WERI-Rb-1 (cell line): Measurements from ENCODE around the gene RHPN2.

Experiments
- DNase-seq: peaks from one replicate; pipeline ENCODE4 v3.0.0-alpha.2; 2020
- H3K27ac ChIP-seq: fragments of 250-450 bp; sonication (Bioruptor Pico); 2 replicates; pipeline ENCODE4 v1.5.1; 2020; ENCODE audit warnings: mild to moderate bottlenecking, moderate library complexity
- H3K27me3 ChIP-seq: fragments of 250-450 bp; sonication (Bioruptor Pico); 2 replicates; pipeline ENCODE4 v1.5.1; 2021; ENCODE audit warnings: mild to moderate bottlenecking, low read depth, moderate library complexity; ENCODE audit not compliant: insufficient read depth, severe bottlenecking
- H3K36me3 ChIP-seq: fragments of 250-450 bp; sonication (Bioruptor Pico); 2 replicates; pipeline ENCODE4 v1.5.1; 2020; ENCODE audit warnings: mild to moderate bottlenecking, moderate library complexity
- H3K4me3 ChIP-seq: 2 replicates; pipeline ENCODE4 v1.5.1; 2011; ENCODE audit warnings: low read depth, mild to moderate bottlenecking, control low read depth, low read length
- H3K9me3 ChIP-seq: fragments of 250-450 bp; sonication (Bioruptor Pico); 2 replicates; pipeline ENCODE4 v1.5.1; 2021; ENCODE audit warnings: mild to moderate bottlenecking, moderate library complexity; ENCODE audit not compliant: severe bottlenecking
- CTCF ChIP-seq: IDR thresholded peaks from 2 replicates; pipeline ENCODE4 v1.5.1; 2011; ENCODE audit warnings: low read depth, mild to moderate bottlenecking, control low read depth, inconsistent platforms, low read length

The RHPN2 gene

GRCh38 chr19:33102893-33103292 lies 38.2 kb upstream of the RHPN2 start:
- Histone ChIP-seq H3K36me3 (peaks cover 32% of the 10 kb centered on the region), H3K27me3 (no peaks in the 10 kb centered on the region), H3K4me3 (no peak overlapping the region), H3K27ac (no peak overlapping the region), H3K9me3 (no peaks in the 10 kb centered on the region)
- no peak for TF ChIP-seq CTCF
- DNase-seq = no peak

GRCh38 chr19:33100894-33101644 lies 36.4 kb upstream of the RHPN2 start:
- no peak overlapping the region for H3K4me3 ChIP-seq
- peaks cover 31% of the 10 kb centered on the region for H3K36me3 ChIP-seq
- H3K27me3 ChIP-seq = no peaks in the 10 kb centered on the region
- DNase-seq = no peak
- no peaks in the 10 kb centered on the region for H3K9me3 ChIP-seq
- no peak for TF ChIP-seq CTCF
- H3K27ac ChIP-seq = no peak overlapping the region

GRCh38 chr19:33098055-33098534 lies 33.4 kb upstream of the RHPN2 start:
- no peak overlapping the region for H3K27ac ChIP-seq
- no peaks in the 10 kb centered on the region for H3K27me3 ChIP-seq
- no peak overlapping the region for H3K4me3 ChIP-seq
- H3K36me3 ChIP-seq = peaks cover 46% of the 10 kb centered on the region
- H3K9me3 ChIP-seq = no peaks in the 10 kb centered on the region
- TF ChIP-seq CTCF = no peak
- DNase-seq = no peak

GRCh38 chr19:33096005-33096404 lies 31.3 kb upstream of the RHPN2 start:
- H3K9me3 ChIP-seq = no peaks in the 10 kb centered on the region
- peaks cover 45% of the 10 kb centered on the region for H3K36me3 ChIP-seq
- no peak overlapping the region for H3K4me3 ChIP-seq
- H3K27ac ChIP-seq = no peak overlapping the region
- DNase-seq = no peak
- TF ChIP-seq CTCF = no peak
- no peaks in the 10 kb centered on the region for H3K27me3 ChIP-seq

GRCh38 chr19:33094436-33095067 lies 29.9 kb upstream of the RHPN2 start:
- TF ChIP-seq CTCF = no peak
- no peak for DNase-seq
- no peaks in the 10 kb centered on the region for H3K9me3 ChIP-seq
- peaks cover 53% of the 10 kb centered on the region for H3K36me3 ChIP-seq
- H3K27me3 ChIP-seq = no peaks in the 10 kb centered on the region
- no peak overlapping the region for H3K4me3 ChIP-seq
- H3K27ac ChIP-seq = no peak overlapping the region
